ENCODE measurements around the gene NASP. TPM values are rescaled to one million over a fixed set of nuclear protein-coding genes. Genes with fewer than 3 reads are reported as not detected.

NASP gene
- total and polyA plus RNA-seq, 2 of the 4 experiments (the other 2 are of a cell fraction), result 56.6 to 124 TPM

DNA sequence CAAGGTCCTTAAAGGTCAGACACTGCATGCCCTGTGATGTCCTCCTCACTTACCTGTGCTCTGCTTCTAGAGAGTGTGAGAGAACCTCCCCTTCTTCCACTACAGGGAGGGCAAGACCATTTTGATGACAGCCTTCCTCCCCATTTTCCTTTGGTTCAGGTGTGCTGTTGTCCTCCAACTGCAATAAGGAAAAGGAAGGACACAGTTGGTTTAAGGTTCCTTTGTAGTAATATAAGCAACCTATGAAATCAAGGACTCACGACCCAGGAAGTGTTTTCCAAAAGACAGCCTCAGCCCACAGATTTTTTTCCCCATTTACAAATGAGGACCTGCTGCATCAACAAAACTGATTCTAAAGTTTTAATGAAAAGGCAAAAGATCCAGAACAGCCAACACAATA is 46.6 kb downstream of the NASP start:
- H4K20me1 ChIP-seq (ENCODE audit: insufficient read depth, low read length), result no peaks in the 10 kb centered on the region
- H4K5ac ChIP-seq (ENCODE audit: low read depth, low read length), result no peak overlapping the region
- H3K4ac ChIP-seq (ENCODE audit: low read depth, low read length), result no peak overlapping the region
- CTCF ChIA-PET, result no interaction called here
- no peak overlapping the region for H2BK15ac ChIP-seq (ENCODE audit: low read depth, low read length)
- H2BK20ac ChIP-seq (ENCODE audit: low read depth, low read length), result no peak overlapping the region
- POLR2A ChIA-PET (ENCODE audit: unreplicated experiment), result no interaction called here
- H2AFZ ChIP-seq (replicated peaks; ENCODE audit: low read length, poor library complexity), result no peak overlapping the region
- H2AK9ac ChIP-seq (replicated peaks; ENCODE audit: low read depth, low read length, poor library complexity), result no peak overlapping the region
- dilution Hi-C loops (cut with HindIII; ENCODE audit: low sequenced_read_pairs, unreplicated experiment) (no loop called here), in situ Hi-C loops (cut with MboI; ENCODE audit: low sequenced_read_pairs) (no loop called here), intact Hi-C loops (cut with micrococcal nuclease) (no loop called here)
- no CpG with 5 or more reads among the region's 1 CpG for WGBS, 2 experiments (ENCODE audit: extremely low coverage in 2 of 2, insufficient read length in 1 of 2)
- no peak overlapping the region for H3K4me2 ChIP-seq (ENCODE audit: low read depth, low read length)
- H3K27me3 ChIP-seq (ENCODE audit: control insufficient read depth, insufficient read depth, low read length), result no peaks in the 10 kb centered on the region
- no peak overlapping the region for H2AK5ac ChIP-seq (ENCODE audit: low read depth, low read length)
- no TSS peak for BruUV-seq (replicated peaks)
- DNase-seq (no peak), ATAC-seq (ENCODE audit: low read depth) (no peak)
- H3K9me1 ChIP-seq (ENCODE audit: insufficient read depth, low read length), result 0 out of 2 replicates have a peak, but pooled peaks cover 2% of the 10 kb centered on the region
- H3K18ac ChIP-seq (ENCODE audit: low read depth, low read length), result no peak overlapping the region
- TF ChIP-seq POLR2A (IDR thresholded peaks at IDR 0.05; ENCODE audit: low read depth, low read length) (no peak), MAZ (IDR thresholded peaks at IDR 0.05; ENCODE audit: borderline replicate concordance, low read depth, low read length) (no peak), BHLHE40 (IDR thresholded peaks at IDR 0.05; ENCODE audit: low read depth, low read length) (no peak), MAFK (IDR thresholded peaks at IDR 0.05; ENCODE audit: low read depth, low read length) (no peak), MXI1 (IDR thresholded peaks at IDR 0.05; ENCODE audit: borderline replicate concordance, low read depth, low read length) (no peak), RCOR1 (IDR thresholded peaks at IDR 0.05; ENCODE audit: insufficient replicate concordance, low read length) (no peak), NFE2L2 (IDR thresholded peaks at IDR 0.05; ENCODE audit: low read depth, low read length) (no peak), FOS (IDR thresholded peaks at IDR 0.05; ENCODE audit: low read depth, low read length) (no peak), RFX5 (IDR thresholded peaks at IDR 0.05; ENCODE audit: low read depth, low read length) (no peak), RAD21 (IDR thresholded peaks at IDR 0.05; ENCODE audit: low read length) (no peak)
- TF ChIP-seq, protein P1, sequence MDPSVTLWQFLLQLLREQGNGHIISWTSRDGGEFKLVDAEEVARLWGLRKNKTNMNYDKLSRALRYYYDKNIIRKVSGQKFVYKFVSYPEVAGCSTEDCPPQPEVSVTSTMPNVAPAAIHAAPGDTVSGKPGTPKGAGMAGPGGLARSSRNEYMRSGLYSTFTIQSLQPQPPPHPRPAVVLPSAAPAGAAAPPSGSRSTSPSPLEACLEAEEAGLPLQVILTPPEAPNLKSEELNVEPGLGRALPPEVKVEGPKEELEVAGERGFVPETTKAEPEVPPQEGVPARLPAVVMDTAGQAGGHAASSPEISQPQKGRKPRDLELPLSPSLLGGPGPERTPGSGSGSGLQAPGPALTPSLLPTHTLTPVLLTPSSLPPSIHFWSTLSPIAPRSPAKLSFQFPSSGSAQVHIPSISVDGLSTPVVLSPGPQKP (IDR thresholded peaks at IDR 0.05; ENCODE audit: borderline replicate concordance, low read depth, low read length), result no peak
- H3K14ac ChIP-seq (replicated peaks; ENCODE audit: low read depth, low read length), result no peak overlapping the region
- H3K36me3 ChIP-seq (ENCODE audit: control insufficient read depth, insufficient read depth, low read length), result peaks cover 48% of the 10 kb centered on the region
- no peaks in the 10 kb centered on the region for H3K9me3 ChIP-seq (ENCODE audit: control insufficient read depth, insufficient read depth, low read length)
- no peak overlapping the region for H4K91ac ChIP-seq (ENCODE audit: insufficient read depth, low read depth, low read length)
- no peak overlapping the region for H2BK5ac ChIP-seq (ENCODE audit: low read depth, low read length, poor library complexity, severe bottlenecking)
- no peak overlapping the region for H3K23ac ChIP-seq (ENCODE audit: low read depth, low read length)
- H3K4me1 ChIP-seq (ENCODE audit: control insufficient read depth, insufficient read depth, low read length), result no peaks in the 10 kb centered on the region
- H3K27ac ChIP-seq (ENCODE audit: insufficient read depth, low read length), result no peak overlapping the region
- peaks cover 6 to 11% of the 10 kb centered on the region in 2 experiments; a peak in 2 of 4 replicates for H3K79me1 ChIP-seq (ENCODE audit: low read depth in 1 of 2, low read length in 2 of 2)
- no peak overlapping the region for H4K8ac ChIP-seq (ENCODE audit: low read depth in 2 of 2, low read length in 2 of 2)
- H3K9ac ChIP-seq (ENCODE audit: low read depth, low read length), result no peak overlapping the region
- no peak overlapping the region for H2BK120ac ChIP-seq (ENCODE audit: low read depth, low read length)
- no peak overlapping the region for H3K4me3 ChIP-seq (ENCODE audit: insufficient read depth, low read depth, low read length)
- no peak overlapping the region for H3K56ac ChIP-seq (ENCODE audit: extremely low read depth, insufficient read depth, low read length)
